ENCODE results near the gene NR1D1. TPM values are rescaled to one million over a fixed set of nuclear protein-coding genes. Genes with fewer than 3 reads are reported as not detected.

The NR1D1 gene
- total RNA-seq, 1 experiment from 2014 or later, result 63.7 TPM

- BruUV-seq (replicated peaks), result no TSS peak
- Histone ChIP-seq H3K9ac (ENCODE audit: low read length) (no peak overlapping the region), H3K27ac (ENCODE audit: low read depth, low read length) (no peak overlapping the region), H2AFZ (ENCODE audit: low read depth, low read length, poor library complexity, severe bottlenecking) (no peak overlapping the region), H3K79me2 (ENCODE audit: insufficient read depth, low read length) (no peaks in the 10 kb centered on the region; the same call in 1 of the 2 replicates), H3K9me2 (ENCODE audit: insufficient read depth) (no peaks in the 10 kb centered on the region), H3K4me3 (replicated peaks in 1 of 2; ENCODE audit: low read depth in 1 of 2, low read length in 2 of 2) (no peak overlapping the region), H3K9me3 (ENCODE audit: control insufficient read depth in 1 of 2, insufficient read depth in 1 of 2, low read depth in 1 of 2, low read length in 2 of 2) (no peaks in the 10 kb centered on the region), H4K20me1 (ENCODE audit: insufficient read depth) (no peaks in the 10 kb centered on the region), H3K4me2 (ENCODE audit: low read length) (no peak overlapping the region), H3K36me3 (ENCODE audit: control insufficient read depth in 1 of 2, insufficient read depth in 2 of 2, low read length in 2 of 2) (peaks cover 36 to 42% of the 10 kb centered on the region in 2 experiments; a peak in 3 of 4 replicates), H3K27me3 (ENCODE audit: insufficient read depth, low read length) (no peaks in the 10 kb centered on the region), H3K4me1 (ENCODE audit: control insufficient read depth in 1 of 2, insufficient read depth in 2 of 2, low read length in 2 of 2) (peaks cover 0 to 9% of the 10 kb centered on the region in 2 experiments; a peak in 2 of 4 replicates)
- ATAC-seq (no peak), DNase-seq (ENCODE audit: low read depth, low spot score) (no peak)
- intact Hi-C loops (cut with micrococcal nuclease), result no loop called here
- ChIA-PET RAD21 (ENCODE audit: low non-redundant PET in 1 of 2, low total read pairs in 2 of 2, uncharacterized antibody in 2 of 2, unreplicated experiment in 2 of 2) (no interaction called here), CTCF (interaction anchor here (1.1 to 2.1 kb wide), 2 partner anchors 16 to 55 kb away, joined by 3 to 5 read pairs; no protein-coding TSS in a partner anchor), POLR2A (interaction anchor here (1.6 to 2.5 kb wide), 2 partner anchors 10 to 23 kb away, joined by 4 to 7 read pairs; partner anchors contain the start of gene NR1D1)
- TF ChIP-seq SIN3A (IDR thresholded peaks at IDR 0.05; ENCODE audit: low read depth) (no peak), MAX (IDR thresholded peaks at IDR 0.05) (no peak), YY1 (IDR thresholded peaks at IDR 0.05; ENCODE audit: extremely low read depth, insufficient replicate concordance, low read depth, low read length) (no peak), ELF1 (IDR thresholded peaks at IDR 0.05; ENCODE audit: borderline replicate concordance, low read depth) (no peak), ATF3 (IDR thresholded peaks at IDR 0.05) (no peak), POLR2A (IDR thresholded peaks at IDR 0.05; ENCODE audit: borderline replicate concordance, extremely low read depth, insufficient read depth, insufficient read length) (no peak), SP1 (IDR thresholded peaks at IDR 0.05; ENCODE audit: low read depth) (no peak), CTCF (IDR thresholded peaks at IDR 0.05 in 2 of 3, conservative IDR thresholded peaks at IDR 0.05 in 1 of 3; ENCODE audit: borderline replicate concordance in 1 of 3, insufficient read depth in 1 of 3, low read depth in 2 of 3, low read length in 2 of 3) (no peak), EGR1 (IDR thresholded peaks at IDR 0.05; ENCODE audit: low read depth) (no peak), EZH2 (IDR thresholded peaks at IDR 0.05) (no peak), ZFX (IDR thresholded peaks at IDR 0.05) (no peak), FOSL1 (IDR thresholded peaks at IDR 0.05; ENCODE audit: low read depth) (no peak), CEBPB (IDR thresholded peaks at IDR 0.05; ENCODE audit: low read depth) (no peak), CBX3 (IDR thresholded peaks at IDR 0.05; ENCODE audit: low read depth) (no peak), JUND (IDR thresholded peaks at IDR 0.05) (no peak), ZNF274 (IDR thresholded peaks at IDR 0.05; ENCODE audit: low read depth, low read length) (no peak), POLR2AphosphoS5 (IDR thresholded peaks at IDR 0.05; ENCODE audit: low read depth, low read length) (no peak)
- TF ChIP-seq, protein P1, sequence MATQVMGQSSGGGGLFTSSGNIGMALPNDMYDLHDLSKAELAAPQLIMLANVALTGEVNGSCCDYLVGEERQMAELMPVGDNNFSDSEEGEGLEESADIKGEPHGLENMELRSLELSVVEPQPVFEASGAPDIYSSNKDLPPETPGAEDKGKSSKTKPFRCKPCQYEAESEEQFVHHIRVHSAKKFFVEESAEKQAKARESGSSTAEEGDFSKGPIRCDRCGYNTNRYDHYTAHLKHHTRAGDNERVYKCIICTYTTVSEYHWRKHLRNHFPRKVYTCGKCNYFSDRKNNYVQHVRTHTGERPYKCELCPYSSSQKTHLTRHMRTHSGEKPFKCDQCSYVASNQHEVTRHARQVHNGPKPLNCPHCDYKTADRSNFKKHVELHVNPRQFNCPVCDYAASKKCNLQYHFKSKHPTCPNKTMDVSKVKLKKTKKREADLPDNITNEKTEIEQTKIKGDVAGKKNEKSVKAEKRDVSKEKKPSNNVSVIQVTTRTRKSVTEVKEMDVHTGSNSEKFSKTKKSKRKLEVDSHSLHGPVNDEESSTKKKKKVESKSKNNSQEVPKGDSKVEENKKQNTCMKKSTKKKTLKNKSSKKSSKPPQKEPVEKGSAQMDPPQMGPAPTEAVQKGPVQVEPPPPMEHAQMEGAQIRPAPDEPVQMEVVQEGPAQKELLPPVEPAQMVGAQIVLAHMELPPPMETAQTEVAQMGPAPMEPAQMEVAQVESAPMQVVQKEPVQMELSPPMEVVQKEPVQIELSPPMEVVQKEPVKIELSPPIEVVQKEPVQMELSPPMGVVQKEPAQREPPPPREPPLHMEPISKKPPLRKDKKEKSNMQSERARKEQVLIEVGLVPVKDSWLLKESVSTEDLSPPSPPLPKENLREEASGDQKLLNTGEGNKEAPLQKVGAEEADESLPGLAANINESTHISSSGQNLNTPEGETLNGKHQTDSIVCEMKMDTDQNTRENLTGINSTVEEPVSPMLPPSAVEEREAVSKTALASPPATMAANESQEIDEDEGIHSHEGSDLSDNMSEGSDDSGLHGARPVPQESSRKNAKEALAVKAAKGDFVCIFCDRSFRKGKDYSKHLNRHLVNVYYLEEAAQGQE (IDR thresholded peaks at IDR 0.05; ENCODE audit: low read depth), result no peak
- TF ChIP-seq, protein P2, sequence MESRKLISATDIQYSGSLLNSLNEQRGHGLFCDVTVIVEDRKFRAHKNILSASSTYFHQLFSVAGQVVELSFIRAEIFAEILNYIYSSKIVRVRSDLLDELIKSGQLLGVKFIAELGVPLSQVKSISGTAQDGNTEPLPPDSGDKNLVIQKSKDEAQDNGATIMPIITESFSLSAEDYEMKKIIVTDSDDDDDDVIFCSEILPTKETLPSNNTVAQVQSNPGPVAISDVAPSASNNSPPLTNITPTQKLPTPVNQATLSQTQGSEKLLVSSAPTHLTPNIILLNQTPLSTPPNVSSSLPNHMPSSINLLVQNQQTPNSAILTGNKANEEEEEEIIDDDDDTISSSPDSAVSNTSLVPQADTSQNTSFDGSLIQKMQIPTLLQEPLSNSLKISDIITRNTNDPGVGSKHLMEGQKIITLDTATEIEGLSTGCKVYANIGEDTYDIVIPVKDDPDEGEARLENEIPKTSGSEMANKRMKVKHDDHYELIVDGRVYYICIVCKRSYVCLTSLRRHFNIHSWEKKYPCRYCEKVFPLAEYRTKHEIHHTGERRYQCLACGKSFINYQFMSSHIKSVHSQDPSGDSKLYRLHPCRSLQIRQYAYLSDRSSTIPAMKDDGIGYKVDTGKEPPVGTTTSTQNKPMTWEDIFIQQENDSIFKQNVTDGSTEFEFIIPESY (IDR thresholded peaks at IDR 0.05; ENCODE audit: extremely low read depth, insufficient replicate concordance, low read length), result no peak
Observed at GRCh38 chr17:40090237-40091119, 9.9 kb downstream of the NR1D1 start.
